HepG2 (cell line): ENCODE data around the gene TLCD5. TPM values are rescaled to one million over a fixed set of nuclear protein-coding genes. Genes with fewer than 3 reads are reported as not detected.

Source experiments
- AFF4 ChIP-seq: sonication (generic); formaldehyde crosslinking; IDR thresholded peaks from 2 replicates; pipeline ENCODE4 v1.4.0; 2020; ENCODE audit warnings: missing genetic modification reagents
- ATRX ChIP-seq: sonication (generic); formaldehyde crosslinking; IDR thresholded peaks from 2 replicates; pipeline ENCODE4 v1.4.0; 2020; ENCODE audit warnings: missing genetic modification reagents, borderline replicate concordance
- EHMT2 ChIP-seq: fragments of 200-600 bp; sonication (generic); IDR thresholded peaks from 2 replicates; pipeline ENCODE4 v1.7.0; 2017; ENCODE audit warnings: antibody characterized with exemption, low read depth, low read length, borderline replicate concordance
- KDM6A ChIP-seq: IDR thresholded peaks from 2 replicates; pipeline ENCODE4 v1.6.1; 2016; ENCODE audit warnings: low read depth
- MAFK ChIP-seq, 2 experiments: IDR thresholded peaks in 1 of 2; conservative IDR thresholded peaks in 1 of 2; 2 replicates each; pipeline ENCODE4 v1.6.1; 2011; ENCODE audit warnings: improper control_type of control experiment in 2 of 2, low read length in 2 of 2
- MNT ChIP-seq: fragments of 450-650 bp; IDR thresholded peaks from 2 replicates; pipeline ENCODE4 v1.6.1; 2016
- RBFOX2 ChIP-seq: fragments of 200-400 bp; formaldehyde crosslinking; IDR thresholded peaks from 2 replicates; pipeline ENCODE4 v1.6.1; 2017; ENCODE audit warnings: low read depth, mild to moderate bottlenecking, low read length
- TCF7 ChIP-seq: sonication (generic); IDR thresholded peaks from 2 replicates; pipeline ENCODE4 v1.6.1; 2016; ENCODE audit warnings: antibody characterized with exemption, low read depth
- ZZZ3 ChIP-seq: sonication (generic); formaldehyde crosslinking; IDR thresholded peaks from 2 replicates; pipeline ENCODE4 v1.4.0; 2020; ENCODE audit warnings: missing genetic modification reagents, mild to moderate bottlenecking, borderline replicate concordance
- polyA plus RNA-seq, 8 experiments: library from polyadenylated mRNA; depleted of rRNA in 3 of 8; stranded (reverse) in 7 of 8; unstranded in 1 of 8; fragments of >200 nt; fragmentation: Illumina TruSeq in 4 of 8; extraction: Trizol in 4 of 8; gene quantifications; 2 replicates each; pipeline versions ENCODE4 v1.2.1 to v1.2.3, GENCODE V29; 2011 to 2016; ENCODE audit warnings: low read depth in 4 of 8, missing spikeins in 1 of 8, mixed read lengths in 1 of 8; ENCODE audit not compliant: insufficient read depth in 1 of 8
- total RNA-seq, 5 experiments: library from RNA; depleted of rRNA; stranded (reverse); fragments of >200 nt; fragmentation: Illumina TruSeq; extraction: Trizol; gene quantifications; 2 replicates each; pipeline ENCODE4 v1.2.3, GENCODE V29; 2016; ENCODE audit warnings: low read depth in 1 of 5
- TF ChIP-seq, protein P1 (sequence below): sonication (generic); formaldehyde crosslinking; IDR thresholded peaks from 2 replicates; pipeline ENCODE4 v1.5.0; 2020; ENCODE audit warnings: mild to moderate bottlenecking, missing genetic modification reagents, borderline replicate concordance
- TF ChIP-seq, protein P2 (sequence below): sonication (generic); formaldehyde crosslinking; IDR thresholded peaks from 2 replicates; pipeline ENCODE4 v1.4.0; 2020; ENCODE audit warnings: mild to moderate bottlenecking, missing genetic modification reagents, borderline replicate concordance

TLCD5 gene
- total and polyA plus RNA-seq, 2 of the 13 experiments (the other 11 are each of a cell fraction or from before 2014, with no cell fraction given), result 6.1 to 7.6 TPM

DNA sequence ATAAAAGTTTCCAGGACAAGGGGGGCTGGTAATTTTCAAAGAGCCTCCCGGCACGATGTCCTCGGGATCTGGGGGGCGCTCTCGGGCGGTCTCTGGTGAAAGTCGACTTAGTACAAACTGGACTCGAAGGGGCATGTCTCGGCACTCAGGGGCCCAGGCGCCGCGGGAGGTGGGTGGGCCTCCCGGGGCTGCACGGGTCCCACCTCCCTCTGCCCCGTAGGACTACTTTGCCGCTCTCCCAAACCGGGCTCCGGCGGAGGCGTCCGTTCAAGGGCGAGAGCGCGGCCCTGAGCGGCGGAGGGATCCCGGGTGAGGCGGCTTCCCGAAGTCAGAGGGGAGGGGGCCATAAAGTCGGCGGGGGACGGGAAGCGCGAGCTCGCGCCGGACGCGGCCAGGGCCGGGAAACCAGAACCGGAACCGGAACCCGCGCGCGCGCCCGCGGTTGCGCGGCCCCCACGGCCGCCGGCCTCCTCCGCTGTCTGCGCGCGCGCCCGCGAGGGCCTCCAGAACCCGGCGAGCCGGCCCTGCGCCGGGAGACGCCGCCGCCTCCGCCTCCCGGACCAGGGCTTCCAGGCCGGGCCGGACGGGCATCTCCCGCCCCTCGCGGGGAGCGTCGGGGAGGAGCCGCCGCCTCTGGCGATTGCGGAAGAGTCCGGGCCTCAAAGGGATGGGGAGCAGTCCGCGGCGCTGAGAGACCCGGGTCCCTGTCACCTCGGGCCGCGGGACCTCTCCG lies 11.0 kb downstream of the TLCD5 start, which contains the start of gene ARHGEF12 (continued):
- TF ChIP-seq AFF4 (CRISPR knock-in tag) (0 out of 2 replicates have a peak, but pooled peaks have one; percentile 43), RBFOX2 (peak; percentile 84), ATRX (CRISPR knock-in tag) (no peak), EHMT2 (no peak), TCF7 (no peak; the same call in 1 of the 2 replicates), KDM6A (no peak), MNT (no peak), MAFK (conservative IDR thresholded peaks at IDR 0.05 in 1 of 2, IDR thresholded peaks at IDR 0.05 in 1 of 2; ENCODE audit: low read length in 2 of 2) (no peak), ZZZ3 (CRISPR knock-in tag) (peak; percentile 83; the same call in 1 of the 2 replicates)
- TF ChIP-seq, protein P1, sequence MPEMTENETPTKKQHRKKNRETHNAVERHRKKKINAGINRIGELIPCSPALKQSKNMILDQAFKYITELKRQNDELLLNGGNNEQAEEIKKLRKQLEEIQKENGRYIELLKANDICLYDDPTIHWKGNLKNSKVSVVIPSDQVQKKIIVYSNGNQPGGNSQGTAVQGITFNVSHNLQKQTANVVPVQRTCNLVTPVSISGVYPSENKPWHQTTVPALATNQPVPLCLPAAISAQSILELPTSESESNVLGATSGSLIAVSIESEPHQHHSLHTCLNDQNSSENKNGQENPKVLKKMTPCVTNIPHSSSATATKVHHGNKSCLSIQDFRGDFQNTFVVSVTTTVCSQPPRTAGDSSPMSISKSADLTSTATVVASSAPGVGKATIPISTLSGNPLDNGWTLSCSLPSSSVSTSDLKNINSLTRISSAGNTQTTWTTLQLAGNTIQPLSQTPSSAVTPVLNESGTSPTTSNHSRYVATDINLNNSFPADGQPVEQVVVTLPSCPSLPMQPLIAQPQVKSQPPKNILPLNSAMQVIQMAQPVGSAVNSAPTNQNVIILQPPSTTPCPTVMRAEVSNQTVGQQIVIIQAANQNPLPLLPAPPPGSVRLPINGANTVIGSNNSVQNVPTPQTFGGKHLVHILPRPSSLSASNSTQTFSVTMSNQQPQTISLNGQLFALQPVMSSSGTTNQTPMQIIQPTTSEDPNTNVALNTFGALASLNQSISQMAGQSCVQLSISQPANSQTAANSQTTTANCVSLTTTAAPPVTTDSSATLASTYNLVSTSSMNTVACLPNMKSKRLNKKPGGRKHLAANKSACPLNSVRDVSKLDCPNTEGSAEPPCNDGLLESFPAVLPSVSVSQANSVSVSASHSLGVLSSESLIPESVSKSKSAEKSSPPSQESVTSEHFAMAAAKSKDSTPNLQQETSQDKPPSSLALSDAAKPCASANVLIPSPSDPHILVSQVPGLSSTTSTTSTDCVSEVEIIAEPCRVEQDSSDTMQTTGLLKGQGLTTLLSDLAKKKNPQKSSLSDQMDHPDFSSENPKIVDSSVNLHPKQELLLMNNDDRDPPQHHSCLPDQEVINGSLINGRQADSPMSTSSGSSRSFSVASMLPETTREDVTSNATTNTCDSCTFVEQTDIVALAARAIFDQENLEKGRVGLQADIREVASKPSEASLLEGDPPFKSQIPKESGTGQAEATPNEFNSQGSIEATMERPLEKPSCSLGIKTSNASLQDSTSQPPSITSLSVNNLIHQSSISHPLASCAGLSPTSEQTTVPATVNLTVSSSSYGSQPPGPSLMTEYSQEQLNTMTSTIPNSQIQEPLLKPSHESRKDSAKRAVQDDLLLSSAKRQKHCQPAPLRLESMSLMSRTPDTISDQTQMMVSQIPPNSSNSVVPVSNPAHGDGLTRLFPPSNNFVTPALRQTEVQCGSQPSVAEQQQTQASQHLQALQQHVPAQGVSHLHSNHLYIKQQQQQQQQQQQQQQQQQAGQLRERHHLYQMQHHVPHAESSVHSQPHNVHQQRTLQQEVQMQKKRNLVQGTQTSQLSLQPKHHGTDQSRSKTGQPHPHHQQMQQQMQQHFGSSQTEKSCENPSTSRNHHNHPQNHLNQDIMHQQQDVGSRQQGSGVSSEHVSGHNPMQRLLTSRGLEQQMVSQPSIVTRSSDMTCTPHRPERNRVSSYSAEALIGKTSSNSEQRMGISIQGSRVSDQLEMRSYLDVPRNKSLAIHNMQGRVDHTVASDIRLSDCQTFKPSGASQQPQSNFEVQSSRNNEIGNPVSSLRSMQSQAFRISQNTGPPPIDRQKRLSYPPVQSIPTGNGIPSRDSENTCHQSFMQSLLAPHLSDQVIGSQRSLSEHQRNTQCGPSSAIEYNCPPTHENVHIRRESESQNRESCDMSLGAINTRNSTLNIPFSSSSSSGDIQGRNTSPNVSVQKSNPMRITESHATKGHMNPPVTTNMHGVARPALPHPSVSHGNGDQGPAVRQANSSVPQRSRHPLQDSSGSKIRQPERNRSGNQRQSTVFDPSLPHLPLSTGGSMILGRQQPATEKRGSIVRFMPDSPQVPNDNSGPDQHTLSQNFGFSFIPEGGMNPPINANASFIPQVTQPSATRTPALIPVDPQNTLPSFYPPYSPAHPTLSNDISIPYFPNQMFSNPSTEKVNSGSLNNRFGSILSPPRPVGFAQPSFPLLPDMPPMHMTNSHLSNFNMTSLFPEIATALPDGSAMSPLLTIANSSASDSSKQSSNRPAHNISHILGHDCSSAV (CRISPR knock-in tag), result no peak
- TF ChIP-seq, protein P2, sequence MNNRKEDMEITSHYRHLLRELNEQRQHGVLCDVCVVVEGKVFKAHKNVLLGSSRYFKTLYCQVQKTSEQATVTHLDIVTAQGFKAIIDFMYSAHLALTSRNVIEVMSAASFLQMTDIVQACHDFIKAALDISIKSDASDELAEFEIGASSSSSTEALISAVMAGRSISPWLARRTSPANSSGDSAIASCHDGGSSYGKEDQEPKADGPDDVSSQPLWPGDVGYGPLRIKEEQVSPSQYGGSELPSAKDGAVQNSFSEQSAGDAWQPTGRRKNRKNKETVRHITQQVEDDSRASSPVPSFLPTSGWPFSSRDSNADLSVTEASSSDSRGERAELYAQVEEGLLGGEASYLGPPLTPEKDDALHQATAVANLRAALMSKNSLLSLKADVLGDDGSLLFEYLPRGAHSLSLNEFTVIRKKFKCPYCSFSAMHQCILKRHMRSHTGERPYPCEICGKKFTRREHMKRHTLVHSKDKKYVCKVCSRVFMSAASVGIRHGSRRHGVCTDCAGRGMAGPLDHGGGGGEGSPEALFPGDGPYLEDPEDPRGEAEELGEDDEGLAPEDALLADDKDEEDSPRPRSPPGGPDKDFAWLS (CRISPR knock-in tag), result no peak
